B cell (primary cell): ENCODE data around the gene ATP11B. TPM values are rescaled to one million over a fixed set of nuclear protein-coding genes. Genes with fewer than 3 reads are reported as not detected.

Experiments used
- ATAC-seq: fragments of 200-7000 bp; cut with Tn5 transposase; one replicate; pipeline ENCODE4 v1.10.0; 2021; ENCODE audit warnings: low read depth, mild to moderate bottlenecking, moderate number of reproducible peaks, moderate library complexity
- CTCF ChIA-PET: fragments of 350-600 bp; sonication (Branson Sonifier 250); formaldehyde crosslinking; loops from one replicate; lab custom pipeline; 2021; ENCODE audit warnings: antibody characterized with exemption, inconsistent platforms; lab: Charles Lee
- POLR2A ChIA-PET: fragments of 350-600 bp; sonication (Branson Sonifier 250); formaldehyde crosslinking; loops from one replicate; lab custom pipeline; 2021; ENCODE audit warnings: antibody characterized with exemption; lab: Charles Lee
- DNase-seq: peaks from one replicate; pipeline ENCODE4 v3.0.0; 2013
- H2AFZ ChIP-seq: 2 replicates; pipeline ENCODE4 v1.6.1; 2012; ENCODE audit warnings: mild to moderate bottlenecking, low read depth, low read length; ENCODE audit not compliant: insufficient read depth, poor library complexity, severe bottlenecking
- H3K27ac ChIP-seq, 2 donors: 1 replicate in 1 of 2; 2 replicates in 1 of 2; pipeline ENCODE4 v1.5.1; 2012 to 2013; ENCODE audit warnings: low read length in 2 of 2, mild to moderate bottlenecking in 2 of 2, moderate library complexity in 1 of 2
- H3K27me3 ChIP-seq, 4 experiments: fragments of 200-600 bp in 1 of 4; sonication (generic) in 1 of 4; replicated peaks in 1 of 4; 1 replicate in 2 of 4; 2 replicates in 2 of 4; pipeline versions ENCODE4 v1.6.1 to v1.7.0; 2013 to 2016; ENCODE audit warnings: low read length in 3 of 4, mild to moderate bottlenecking in 2 of 4, mixed read lengths in 1 of 4, moderate library complexity in 1 of 4; ENCODE audit not compliant: insufficient read depth in 4 of 4, control insufficient read depth in 3 of 4; ENCODE audit errors: control extremely low read depth in 1 of 4
- H3K36me3 ChIP-seq, 2 experiments: replicated peaks in 1 of 2; 1 replicate in 1 of 2; 2 replicates in 1 of 2; pipeline versions ENCODE4 v1.6.1 to v1.7.1; 2013; ENCODE audit warnings: low read length in 1 of 2; ENCODE audit not compliant: insufficient read depth in 2 of 2, control insufficient read depth in 1 of 2; ENCODE audit errors: control extremely low read depth in 1 of 2, extremely low read depth in 1 of 2
- H3K4me1 ChIP-seq, 2 donors: fragments of 200-600 bp in 1 of 2; sonication (generic) in 1 of 2; 1 replicate in 1 of 2; 2 replicates in 1 of 2; pipeline versions ENCODE4 v1.5.1 to v1.6.1; 2013 to 2017; ENCODE audit warnings: low read length in 2 of 2; ENCODE audit not compliant: control insufficient read depth in 2 of 2, insufficient read depth in 2 of 2
- H3K4me2 ChIP-seq: replicated peaks from 2 replicates; pipeline ENCODE3; 2012; ENCODE audit warnings: mild to moderate bottlenecking, low read depth, low read length; ENCODE audit not compliant: poor library complexity, severe bottlenecking
- H3K4me3 ChIP-seq, 5 experiments: fragments of 200-600 bp in 1 of 5; sonication (generic) in 1 of 5; 1 replicate in 3 of 5; 2 replicates in 2 of 5; pipeline versions ENCODE4 v1.5.1 to v1.7.0; 2011 to 2016; ENCODE audit warnings: low read length in 4 of 5, mild to moderate bottlenecking in 4 of 5, low read depth in 2 of 5, control low read depth in 1 of 5, moderate library complexity in 1 of 5; ENCODE audit not compliant: insufficient read depth in 1 of 5; ENCODE audit errors: control extremely low read depth in 1 of 5, extremely low read depth in 1 of 5
- H3K79me2 ChIP-seq: fragments of 200-600 bp; sonication (generic); one replicate; pipeline ENCODE4 v1.6.0; 2016; ENCODE audit warnings: low read length; ENCODE audit not compliant: control insufficient read depth, insufficient read depth
- H3K9ac ChIP-seq: fragments of 200-600 bp; sonication (generic); 2 replicates; pipeline ENCODE4 v1.6.1; 2017; ENCODE audit warnings: mild to moderate bottlenecking, low read length, moderate library complexity
- H3K9me3 ChIP-seq, 3 donors: one replicate each; pipeline versions ENCODE4 v1.6.1 to v1.7.1; 2013; ENCODE audit warnings: low read length in 2 of 3; ENCODE audit not compliant: control insufficient read depth in 2 of 3, insufficient read depth in 1 of 3; ENCODE audit errors: control extremely low read depth in 1 of 3
- H4K20me1 ChIP-seq: 2 replicates; pipeline ENCODE4 v1.6.0; 2012; ENCODE audit warnings: mild to moderate bottlenecking, low read length; ENCODE audit not compliant: insufficient read depth, control insufficient read depth, poor library complexity, severe bottlenecking
- H3K27ac Mint-ChIP-seq: one replicate; pipeline ENCODE4 v1.8.0; 2021; ENCODE audit warnings: mixed read lengths
- H3K27me3 Mint-ChIP-seq: one replicate; pipeline ENCODE4 v1.8.0; 2021; ENCODE audit warnings: mixed read lengths
- H3K4me1 Mint-ChIP-seq: one replicate; pipeline ENCODE4 v1.8.0; 2021; ENCODE audit warnings: mixed read lengths
- H3K4me3 Mint-ChIP-seq: one replicate; pipeline ENCODE4 v1.8.0; 2021; ENCODE audit warnings: mixed read lengths
- H3K9me3 Mint-ChIP-seq: one replicate; pipeline ENCODE4 v1.8.0; 2022; ENCODE audit warnings: mixed read lengths; ENCODE audit not compliant: insufficient read depth
- EZH2 ChIP-seq: IDR thresholded peaks from 2 replicates; pipeline ENCODE4 v1.6.1; 2012; ENCODE audit warnings: borderline replicate concordance, low read depth, mild to moderate bottlenecking, moderate library complexity, low read length; ENCODE audit not compliant: insufficient read depth, poor library complexity, severe bottlenecking
- WGBS: methylation state at CpG from one replicate; pipeline ENCODE4 v1.1.5; 2013; ENCODE audit warnings: missing lambda C conversion rate; ENCODE audit not compliant: insufficient coverage; 5-methylcytosine and 5-hydroxymethylcytosine counted together
- intact Hi-C: fragments of 100-400 bp; cut with micrococcal nuclease; formaldehyde crosslinking; loops from one replicate; pipeline ENCODE4 v1.10.0; 2022
- polyA minus RNA-seq: library from RNA; depleted of rRNA, polyadenylated mRNA; stranded (reverse); fragments of >200 nt; gene quantifications from 2 replicates; pipeline ENCODE4 v1.2.3, GENCODE V29; 2012
- polyA plus RNA-seq: library from polyadenylated mRNA; depleted of rRNA; stranded (reverse); fragments of >200 nt; gene quantifications from 2 replicates; pipeline ENCODE4 v1.2.3, GENCODE V29; 2012
- total RNA-seq, 2 donors: library from RNA; stranded (reverse); fragments of 120-200 nt in 1 of 2; gene quantifications; 1 replicate in 1 of 2; 2 replicates in 1 of 2; pipeline versions ENCODE4 v1.2.3 to v1.2.4, GENCODE V29; 2013 to 2022
- TF ChIP-seq, protein P1 (sequence below): fragments of 200-600 bp; IDR thresholded peaks from one replicate; pipeline ENCODE4 v1.8.0; 2022; ENCODE audit warnings: antibody characterized with exemption, mild to moderate bottlenecking

The ATP11B gene
- total RNA-seq (81.9 and 94.6 TPM in 2 replicates), polyA plus RNA-seq (14.0 and 17.6 TPM in 2 replicates), polyA minus RNA-seq (79.2 and 102 TPM in 2 replicates)
- total RNA-seq (2013) = 85.9 TPM

DNA sequence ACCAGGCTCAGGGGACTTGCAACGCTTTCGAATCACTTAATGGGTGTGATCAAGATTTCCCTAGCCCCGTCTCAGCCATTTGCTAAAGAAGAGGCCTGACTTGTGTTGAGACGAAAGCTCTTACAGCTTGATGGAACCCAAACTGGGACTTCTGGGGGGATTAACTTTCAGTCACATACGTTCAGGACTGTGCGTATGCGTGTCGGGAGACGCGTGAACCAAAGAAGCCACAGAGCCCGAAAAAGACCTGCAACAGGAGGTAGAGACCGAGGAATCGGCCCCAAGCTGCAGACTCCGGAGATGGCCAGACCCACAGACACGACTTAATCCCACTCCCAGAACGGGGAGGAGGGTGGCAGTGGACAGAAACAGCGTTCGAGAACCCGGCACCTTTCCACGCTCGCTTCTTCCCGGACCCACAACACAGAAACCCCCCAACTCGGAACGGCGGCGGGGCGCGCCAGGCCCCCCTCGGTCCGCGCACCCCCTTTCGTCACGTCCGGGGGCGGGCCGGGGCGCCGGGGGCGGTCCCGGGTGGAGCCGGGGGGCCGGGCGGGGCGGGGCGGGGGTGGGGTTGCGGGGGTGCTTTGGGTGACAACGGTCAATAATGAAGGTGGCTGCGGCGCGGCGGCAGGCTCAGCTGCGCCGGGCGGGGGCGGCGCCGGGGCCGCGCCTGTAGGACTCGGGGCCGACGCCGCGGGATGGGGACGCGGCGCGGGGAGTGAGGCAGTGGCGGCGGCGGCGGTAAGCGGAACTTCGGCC is at the start of gene ATP11B:
ATP11B (plus strand) TSS at position 604 of the 762 bp plus-strand sequence. CDS start 256 bp downstream, outside the sequence.
- Histone ChIP-seq H2AFZ (peak within 1 kb of the TSS; percentile 98), H3K4me2 (peak within 1 kb of the TSS; percentile 89), H3K36me3 (peaks cover 0 to 2% of the 10 kb centered on the region in 2 experiments), H3K4me1 (peaks cover 34 to 40% of the 10 kb centered on the region in 2 donors), H3K27me3 (no peaks in the 10 kb centered on the region), H3K9ac (peak within 1 kb of the TSS; percentile 95), H3K79me2 (peaks cover 43% of the 10 kb centered on the region), H3K9me3 (no peaks in the 10 kb centered on the region), H3K4me3 (peak within 1 kb of the TSS; percentile 78 to 99 (median 94)), H4K20me1 (peaks cover 12% of the 10 kb centered on the region), H3K27ac (peak within 1 kb of the TSS; percentile 92 to 98)
- H3K27me3 Mint-ChIP-seq = no peaks in the 10 kb centered on the region
- WGBS = under 1% methylated on average over 59 of the region's 74 CpGs
- H3K27ac Mint-ChIP-seq = peak within 1 kb of the TSS; percentile 100
- H3K4me1 Mint-ChIP-seq = peaks cover 39% of the 10 kb centered on the region
- ChIA-PET CTCF (interaction anchor here (1.6 to 1.8 kb wide), 2 partner anchors 77 to 842 kb away, joined by 3 read pairs; partner anchors contain the start of gene KLHL24), POLR2A (interaction anchor here (0.7 kb wide), 2 partner anchors 845 to 1404 kb away, joined by 3 to 13 read pairs; no protein-coding TSS in a partner anchor)
- intact Hi-C loops = loop anchor here (1.0 to 5.0 kb wide), 4 partner anchors 44 to 1804 kb away; partner anchors contain the start of genes DNAJC19 and MCCC1
- TF ChIP-seq, protein P1, sequence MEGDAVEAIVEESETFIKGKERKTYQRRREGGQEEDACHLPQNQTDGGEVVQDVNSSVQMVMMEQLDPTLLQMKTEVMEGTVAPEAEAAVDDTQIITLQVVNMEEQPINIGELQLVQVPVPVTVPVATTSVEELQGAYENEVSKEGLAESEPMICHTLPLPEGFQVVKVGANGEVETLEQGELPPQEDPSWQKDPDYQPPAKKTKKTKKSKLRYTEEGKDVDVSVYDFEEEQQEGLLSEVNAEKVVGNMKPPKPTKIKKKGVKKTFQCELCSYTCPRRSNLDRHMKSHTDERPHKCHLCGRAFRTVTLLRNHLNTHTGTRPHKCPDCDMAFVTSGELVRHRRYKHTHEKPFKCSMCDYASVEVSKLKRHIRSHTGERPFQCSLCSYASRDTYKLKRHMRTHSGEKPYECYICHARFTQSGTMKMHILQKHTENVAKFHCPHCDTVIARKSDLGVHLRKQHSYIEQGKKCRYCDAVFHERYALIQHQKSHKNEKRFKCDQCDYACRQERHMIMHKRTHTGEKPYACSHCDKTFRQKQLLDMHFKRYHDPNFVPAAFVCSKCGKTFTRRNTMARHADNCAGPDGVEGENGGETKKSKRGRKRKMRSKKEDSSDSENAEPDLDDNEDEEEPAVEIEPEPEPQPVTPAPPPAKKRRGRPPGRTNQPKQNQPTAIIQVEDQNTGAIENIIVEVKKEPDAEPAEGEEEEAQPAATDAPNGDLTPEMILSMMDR = no peak
- TF ChIP-seq EZH2 = no peak
- H3K9me3 Mint-ChIP-seq = no peaks in the 10 kb centered on the region
- H3K4me3 Mint-ChIP-seq = peak within 1 kb of the TSS; percentile 100
- ATAC-seq (peak; percentile 79), DNase-seq (peak; percentile 91)

GRCh38 chr3:182746959-182747358 is 46.3 kb upstream of the ATP11B start:
- CTCF ChIA-PET = interaction anchor here (1.2 to 1.7 kb wide), 2 partner anchors 16 to 33 kb away, joined by 3 to 5 read pairs; no protein-coding TSS in a partner anchor
- H3K9me3 Mint-ChIP-seq = no peaks in the 10 kb centered on the region

More at GRCh38 chr3:182746959-182747358, 46.3 kb upstream of the ATP11B start:
- Histone ChIP-seq H3K79me2 (no peaks in the 10 kb centered on the region), H4K20me1 (no peaks in the 10 kb centered on the region), H3K4me1 (no peaks in the 10 kb centered on the region), H3K4me3 (no peak overlapping the region), H3K36me3 (no peaks in the 10 kb centered on the region), H3K9ac (no peak overlapping the region), H3K27ac (no peak overlapping the region), H3K9me3 (peaks cover 0 to 5% (median 3%) of the 10 kb centered on the region in 3 donors), H2AFZ (no peak overlapping the region), H3K4me2 (no peak overlapping the region), H3K27me3 (no peaks in the 10 kb centered on the region)
- Mint-ChIP-seq H3K27me3 (no peaks in the 10 kb centered on the region), H3K4me3 (no peak overlapping the region), H3K4me1 (no peaks in the 10 kb centered on the region), H3K27ac (no peak overlapping the region)
- no peak for TF ChIP-seq EZH2
- TF ChIP-seq, protein P1 = no peak
- ATAC-seq (no peak), DNase-seq (no peak)
- WGBS = no CpG with 5 or more reads among the region's 3 CpGs
- POLR2A ChIA-PET = no interaction called here
- intact Hi-C loops = no loop called here
